ENCODE data around the gene ZNF554. TPM values are rescaled to one million over a fixed set of nuclear protein-coding genes. Genes with fewer than 3 reads are reported as not detected.
"Not testable (repeated sequence)": the region's sequence is repeated elsewhere in the genome, so short reads cannot be mapped to it uniquely, and the experiment has no call there.

Gene ZNF554
- polyA plus RNA-seq, 2 of the 4 experiments (the other 2 are of a cell fraction): 0.54 to 0.65 TPM

GRCh38 chr19:2815923-2816322 lies 3.7 kb upstream of the ZNF554 start (continued):
- TF ChIP-seq REST (IDR thresholded peaks at IDR 0.05) (no peak), MAFK (IDR thresholded peaks at IDR 0.05; ENCODE audit: partially characterized antibody) (no peak), MYC (IDR thresholded peaks at IDR 0.05; ENCODE audit: borderline replicate concordance, low read length) (no peak)

GRCh38 chr19:2816641-2817040 lies 3.0 kb upstream of the ZNF554 start:
- no peak for FAIRE-seq
- no peak for DNase-seq (ENCODE audit: low read depth in 1 of 2, low spot score in 1 of 2)
- WGBS (ENCODE audit: missing lambda C conversion rate): 96% methylated on average over 16 of the region's 16 CpGs
- ChIA-PET POLR2A (no interaction called here), CTCF (no interaction called here)
- H3K9me3 ChIP-seq: no peaks in the 10 kb centered on the region
- TF ChIP-seq MAZ (IDR thresholded peaks at IDR 0.05; ENCODE audit: borderline replicate concordance, low read depth, low read length) (no peak), POLR2AphosphoS2 (conservative IDR thresholded peaks at IDR 0.05; ENCODE audit: low read length) (no peak), CHD4 (IDR thresholded peaks at IDR 0.05; ENCODE audit: borderline replicate concordance) (no peak), CBX8 (IDR thresholded peaks at IDR 0.05) (no peak), CEBPB (IDR thresholded peaks at IDR 0.05) (no peak), RAD21 (conservative IDR thresholded peaks at IDR 0.05 in 1 of 2, IDR thresholded peaks at IDR 0.05 in 1 of 2) (no peak), RNF2 (IDR thresholded peaks at IDR 0.05; ENCODE audit: borderline replicate concordance, low read depth) (no peak), NPAS2 (CRISPR knock-in tag; IDR thresholded peaks at IDR 0.05; ENCODE audit: borderline replicate concordance) (no peak), REST (IDR thresholded peaks at IDR 0.05) (no peak)
- no peak for ATAC-seq
- no peaks in the 10 kb centered on the region; the same call in 2 of the 3 replicates for H3K4me1 ChIP-seq
- no peak overlapping the region for H3K4me3 ChIP-seq
- no peak overlapping the region for H3K27ac ChIP-seq
- no peak overlapping the region for H3K4me2 ChIP-seq

GRCh38 chr19:2817237-2817829 lies 2.3 kb upstream of the ZNF554 start:
- not testable (repeated sequence) for H3K4me3 ChIP-seq

More at GRCh38 chr19:2817237-2817829, 2.3 kb upstream of the ZNF554 start:
- H3K4me2 ChIP-seq; ATAC-seq; H3K9me3 ChIP-seq; DNase-seq (ENCODE audit: low read depth in 1 of 2, low spot score in 1 of 2); H3K4me1 ChIP-seq; H3K27ac ChIP-seq; FAIRE-seq; CTCF ChIA-PET; POLR2A ChIA-PET: not testable (repeated sequence)
- 90% methylated on average over 21 of the region's 22 CpGs for WGBS (ENCODE audit: missing lambda C conversion rate)
